Psoas muscle (tissue), 8 donors: Measurements from ENCODE around the gene CACNG5. TPM values are rescaled to one million over a fixed set of nuclear protein-coding genes. Genes with fewer than 3 reads are reported as not detected.

ENCODE experiments used
- ATAC-seq, 4 donors: fragments of 200-7000 bp; cut with Tn5 transposase; one replicate each; pipeline ENCODE4 v1.9.1; 2020; ENCODE audit warnings: moderate library complexity in 3 of 4, mild to moderate bottlenecking in 2 of 4
- DNase-seq, 2 donors: peaks; one replicate each; pipeline ENCODE4 v3.0.0-alpha.2; 2020
- H3K27ac ChIP-seq: fragments of 200-600 bp; one replicate; pipeline ENCODE4 v1.8.0; 2022
- H3K27me3 ChIP-seq, 3 donors: fragments of 200-600 bp in 1 of 3; one replicate each; pipeline versions ENCODE4 v1.6.1 to v1.8.0; 2013 to 2022; ENCODE audit warnings: low read length in 2 of 3, mild to moderate bottlenecking in 2 of 3, moderate library complexity in 1 of 3; ENCODE audit not compliant: insufficient read depth in 3 of 3
- H3K36me3 ChIP-seq, 2 donors: fragments of 200-600 bp in 1 of 2; one replicate each; pipeline versions ENCODE4 v1.6.1 to v1.8.0; 2013 to 2022; ENCODE audit warnings: low read depth in 1 of 2, mild to moderate bottlenecking in 1 of 2, moderate library complexity in 1 of 2; ENCODE audit not compliant: insufficient read depth in 1 of 2
- H3K4me1 ChIP-seq: fragments of 200-600 bp; one replicate; pipeline ENCODE4 v1.8.0; 2022
- H3K4me3 ChIP-seq: fragments of 200-600 bp; one replicate; pipeline ENCODE4 v1.8.0; 2022; ENCODE audit warnings: mild to moderate bottlenecking
- H3K9me3 ChIP-seq: fragments of 200-600 bp; one replicate; pipeline ENCODE4 v1.8.0; 2022
- WGBS, 3 donors: extraction: QIAGEN DNeasy Blood & Tissue Kit; methylation state at CpG; one replicate each; pipeline versions ENCODE4 v1.1.6 to v1.1.7; 2013; 5-methylcytosine and 5-hydroxymethylcytosine counted together
- intact Hi-C, 2 donors: fragments of 100-400 bp; cut with DNase I; formaldehyde crosslinking; loops; one replicate each; pipeline versions ENCODE4 v1.11.0 to v1.14.2; 2022
- polyA plus RNA-seq, 3 donors: library from polyadenylated mRNA; stranded (reverse); fragments of 200-250 nt; gene quantifications; one replicate each; pipeline ENCODE4 v1.2.3, GENCODE V29; 2013
- total RNA-seq, 4 donors: library from RNA; stranded (reverse); fragmentation: NEBNext Ultra II Directional in 2 of 4; extraction: Animal tissue kit (Norgen Biotek cat#: 25700) in 2 of 4; gene quantifications; one replicate each; pipeline versions ENCODE4 v1.2.1 to v1.2.4, GENCODE V29; 2021 to 2023
- TF ChIP-seq, protein P1 (sequence below): fragments of 200-600 bp; IDR thresholded peaks from one replicate; pipeline ENCODE4 v1.8.0; 2022; ENCODE audit warnings: antibody characterized with exemption
- donor health status: healthy with polysubstance abuse.
- donor health status: DM: no; HTN: no; CAD: no; lungs with moderate emphysema.
- donor health status: Bipolar disorder and iron deficiency.
- donor health status: healthy.
- donor health status: DM: yes; HTN: yes; CAD: no.
- donor health status: DM: no; HTN: no; CAD: no.
- donor health status: DM: no; HTN: no; CAD: no.
- donor health status: DM: yes; HTN: yes; CAD: no.

Gene CACNG5
- total and polyA plus RNA-seq, 7 donors, result not detected

DNA sequence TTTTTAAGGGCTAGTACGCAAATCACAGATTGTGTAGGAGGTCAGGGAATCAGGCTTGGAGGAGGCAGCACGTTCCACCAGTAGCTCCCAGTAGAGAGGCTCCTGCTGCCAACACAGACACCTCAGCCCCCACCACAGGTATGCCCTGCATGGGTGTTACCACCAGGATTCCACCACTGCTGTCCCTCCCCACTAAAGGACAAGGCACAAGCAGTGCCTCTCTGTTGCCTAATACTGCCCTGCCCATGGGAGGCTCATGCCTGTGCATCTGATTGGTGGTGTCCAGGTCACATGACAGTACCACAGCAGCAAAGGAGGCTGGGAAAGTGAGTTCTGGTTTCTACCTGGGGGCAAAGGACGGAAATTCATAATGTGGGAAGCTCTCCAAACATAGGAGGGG, 96.0 kb downstream of the CACNG5 start:
- TF ChIP-seq, protein P1, sequence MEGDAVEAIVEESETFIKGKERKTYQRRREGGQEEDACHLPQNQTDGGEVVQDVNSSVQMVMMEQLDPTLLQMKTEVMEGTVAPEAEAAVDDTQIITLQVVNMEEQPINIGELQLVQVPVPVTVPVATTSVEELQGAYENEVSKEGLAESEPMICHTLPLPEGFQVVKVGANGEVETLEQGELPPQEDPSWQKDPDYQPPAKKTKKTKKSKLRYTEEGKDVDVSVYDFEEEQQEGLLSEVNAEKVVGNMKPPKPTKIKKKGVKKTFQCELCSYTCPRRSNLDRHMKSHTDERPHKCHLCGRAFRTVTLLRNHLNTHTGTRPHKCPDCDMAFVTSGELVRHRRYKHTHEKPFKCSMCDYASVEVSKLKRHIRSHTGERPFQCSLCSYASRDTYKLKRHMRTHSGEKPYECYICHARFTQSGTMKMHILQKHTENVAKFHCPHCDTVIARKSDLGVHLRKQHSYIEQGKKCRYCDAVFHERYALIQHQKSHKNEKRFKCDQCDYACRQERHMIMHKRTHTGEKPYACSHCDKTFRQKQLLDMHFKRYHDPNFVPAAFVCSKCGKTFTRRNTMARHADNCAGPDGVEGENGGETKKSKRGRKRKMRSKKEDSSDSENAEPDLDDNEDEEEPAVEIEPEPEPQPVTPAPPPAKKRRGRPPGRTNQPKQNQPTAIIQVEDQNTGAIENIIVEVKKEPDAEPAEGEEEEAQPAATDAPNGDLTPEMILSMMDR, result no peak
- Histone ChIP-seq H3K9me3 (no peaks in the 10 kb centered on the region), H3K4me1 (no peaks in the 10 kb centered on the region), H3K27me3 (no peaks in the 10 kb centered on the region), H3K4me3 (no peak overlapping the region), H3K36me3 (no peaks in the 10 kb centered on the region), H3K27ac (no peak overlapping the region)
- DNase-seq, result no peak
- WGBS, 3 donors, result 58 to 64% (median 63%) methylated on average over 3 of the region's 3 CpGs
- peak in 3 of 4 donors; percentile 51 to 69 (median 69) for ATAC-seq
- intact Hi-C loops, result no loop called here

DNA sequence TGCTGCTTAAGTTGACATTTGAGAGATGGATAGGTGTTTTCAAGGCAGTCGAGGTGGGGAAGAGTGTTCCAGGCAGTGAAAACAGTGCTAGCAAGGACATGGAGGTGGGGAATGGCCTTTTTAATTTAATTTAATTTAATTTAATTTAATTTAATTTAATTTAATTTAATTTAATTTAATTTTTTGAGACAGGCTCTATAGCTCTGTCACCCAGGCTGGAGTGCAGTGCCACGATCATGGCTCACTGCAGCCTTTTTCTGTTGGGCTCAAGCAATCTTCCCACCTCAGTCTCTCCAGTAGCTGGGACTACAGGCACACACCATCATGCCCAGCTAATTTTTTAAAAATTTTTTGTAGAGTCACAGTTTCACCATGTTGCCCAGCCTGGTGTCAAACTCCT, 97.4 kb downstream of the CACNG5 start:
- ATAC-seq, result no peak
- no peaks in the 10 kb centered on the region for H3K4me1 ChIP-seq
- no peak overlapping the region for H3K4me3 ChIP-seq
- H3K27ac ChIP-seq, result no peak overlapping the region
- no peaks in the 10 kb centered on the region for H3K27me3 ChIP-seq
- intact Hi-C loops, result no loop called here
- DNase-seq, result no peak
- TF ChIP-seq, protein P1, result no peak
- 76% methylated on average over 2 of the region's 2 CpGs for WGBS, 3 donors
- no peaks in the 10 kb centered on the region for H3K9me3 ChIP-seq
- no peaks in the 10 kb centered on the region for H3K36me3 ChIP-seq

DNA sequence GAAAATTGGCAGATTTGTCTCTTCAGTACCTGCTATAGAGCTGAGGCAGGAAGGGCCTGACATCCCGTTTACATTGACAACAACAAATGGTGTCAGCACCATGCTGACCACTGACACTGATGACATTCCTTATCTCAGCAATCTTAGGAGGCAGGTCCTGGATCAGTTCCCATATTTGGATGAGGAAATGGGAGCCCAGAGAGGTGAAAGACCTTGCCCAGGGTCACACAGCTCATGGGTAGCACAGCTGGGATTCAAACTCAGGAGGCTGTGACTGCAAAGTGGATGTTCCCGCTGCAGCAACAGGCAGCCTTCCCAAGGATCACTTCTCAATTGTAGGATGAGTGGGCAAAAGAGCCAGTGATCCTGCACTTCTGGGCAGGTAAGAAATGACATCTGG, 99.1 kb downstream of the CACNG5 start:
- peaks cover 0 to 6% (median 0%) of the 10 kb centered on the region in 3 donors for H3K27me3 ChIP-seq

More for the DNA sequence above, 99.1 kb downstream of the CACNG5 start:
- intact Hi-C loops, result no loop called here
- no peaks in the 10 kb centered on the region for H3K9me3 ChIP-seq
- DNase-seq (no peak), ATAC-seq (no peak)
- H3K4me1 ChIP-seq, result no peaks in the 10 kb centered on the region
- no peak overlapping the region for H3K27ac ChIP-seq
- TF ChIP-seq, protein P1, result no peak
- 54 to 69% (median 60%) methylated on average over 2 of the region's 2 CpGs for WGBS, 3 donors
- no peaks in the 10 kb centered on the region for H3K36me3 ChIP-seq
- H3K4me3 ChIP-seq, result no peak overlapping the region

Other genes starting within 250 kb of the CACNG5 start
- not detected for gene CACNG4, start 129.6 kb downstream of the CACNG5 start, total RNA-seq
- gene CACNG4, start 129.6 kb downstream of the CACNG5 start, polyA plus RNA-seq, result under 1 TPM in 1 of 3 donors, not detected in 2; 0.03 TPM
- 100 to 1,000 TPM in 1 of 4 donors, 10 to 100 TPM in 3; 36.9 to 312 (median 57.7) TPM for gene CACNG1, start 209.4 kb downstream of the CACNG5 start, total RNA-seq
- 100 to 1,000 TPM in 2 of 3 donors, 10 to 100 TPM in 1; 20.3 to 132 (median 110) TPM for gene CACNG1, start 209.4 kb downstream of the CACNG5 start, polyA plus RNA-seq